Gastrocnemius medialis (tissue), 4 donors: ENCODE measurements around the gene TP53INP2.

Experiments used
- CTCF ChIP-seq, 5 experiments: fragments of 450-650 bp in 3 of 5; fragments of 200-600 bp in 2 of 5; sonication (generic) in 2 of 5; IDR thresholded peaks in 4 of 5; conservative IDR thresholded peaks in 1 of 5; 1 replicate in 4 of 5; 2 replicates in 1 of 5; pipeline ENCODE4 v1.5.1; 2016 to 2019; ENCODE audit warnings: antibody characterized with exemption in 5 of 5, mild to moderate bottlenecking in 3 of 5, moderate library complexity in 3 of 5
- POLR2A ChIP-seq, 2 donors: fragments of 450-650 bp; IDR thresholded peaks; one replicate each; pipeline ENCODE4 v1.6.1; 2017; ENCODE audit warnings: antibody characterized with exemption in 2 of 2, mild to moderate bottlenecking in 2 of 2, moderate library complexity in 2 of 2

GRCh38 chr20:34712525-34713192 lies 8.5 kb downstream of the TP53INP2 start:
- TF ChIP-seq POLR2A (IDR thresholded peaks at IDR 0.05) (no peak), CTCF (IDR thresholded peaks at IDR 0.05 in 4 of 5, conservative IDR thresholded peaks at IDR 0.05 in 1 of 5) (no peak)
